ENCODE results near the gene SPINK7. TPM values are rescaled to one million over a fixed set of nuclear protein-coding genes. Genes with fewer than 3 reads are reported as not detected.

Gene SPINK7
- total RNA-seq = not detected

DNA sequence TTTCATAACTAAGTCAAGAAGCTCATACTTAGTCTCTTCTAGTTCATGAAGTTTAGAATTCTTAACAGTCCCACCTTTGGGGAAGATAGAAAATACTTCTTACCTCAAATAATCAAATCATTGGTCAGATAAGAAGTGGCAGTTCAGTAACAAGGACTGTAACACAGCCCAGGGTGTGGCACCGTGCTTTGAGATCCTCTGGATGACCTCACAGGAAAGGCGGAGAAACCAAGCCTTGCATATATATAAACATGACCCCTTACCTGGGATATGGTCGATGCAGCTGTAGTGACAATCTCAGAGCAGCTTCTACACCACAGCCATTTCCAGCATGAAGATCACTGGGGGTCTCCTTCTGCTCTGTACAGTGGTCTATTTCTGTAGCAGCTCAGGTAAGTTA is at the start of gene SPINK7:
SPINK7 (plus strand) TSS at position 271 of the 400 bp plus-strand sequence; CDS start at position 332, 61 bp downstream.

DNA sequence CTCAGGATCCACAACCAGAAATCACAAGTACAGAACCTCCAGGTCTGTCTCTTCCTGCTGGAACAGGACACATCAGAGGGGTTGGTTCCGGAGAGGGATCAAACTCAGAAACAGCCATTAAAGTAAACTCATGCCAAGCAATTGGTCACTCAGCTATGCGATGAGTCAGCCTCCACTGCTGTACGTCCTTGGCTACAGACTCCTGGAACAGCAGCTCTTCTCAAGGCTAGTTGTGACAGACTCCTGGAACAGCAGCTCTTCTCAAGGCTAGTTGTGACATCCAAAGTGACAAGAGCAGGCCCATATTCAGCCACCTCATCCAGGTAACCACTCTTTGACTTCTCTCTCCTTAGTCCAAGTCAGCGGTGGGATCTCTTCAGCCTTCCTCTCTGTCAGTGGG is 43.7 kb upstream of the SPINK7 start, which contains the start of gene SPINK13:
SPINK13 (plus strand) TSS at position 229 of the 400 bp plus-strand sequence. CDS start 1,279 bp downstream, outside the sequence.

DNA sequence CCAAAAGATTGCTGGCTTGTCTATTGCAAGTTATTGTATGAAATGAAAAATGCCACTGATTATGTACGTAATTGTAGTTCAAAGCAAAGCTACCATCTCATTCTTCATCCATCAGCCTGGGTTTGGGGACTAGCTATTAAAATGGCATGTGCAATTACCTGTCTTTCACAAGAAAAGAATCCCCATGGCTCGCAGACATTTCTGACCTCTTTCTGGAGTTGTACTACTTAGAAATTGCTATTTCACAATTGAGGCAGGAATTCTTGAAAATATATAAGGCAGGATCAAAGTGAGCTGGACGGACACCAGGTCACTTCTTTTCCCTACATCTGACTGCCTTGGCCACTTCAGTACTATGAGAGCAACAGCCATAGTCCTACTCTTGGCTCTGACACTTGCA is 23.0 kb downstream of the SPINK7 start, which contains the start of gene SPINK9:
SPINK9 (plus strand) TSS at position 301 of the 400 bp plus-strand sequence; CDS start at position 356, 55 bp downstream.

Other genes starting within 250 kb of the SPINK7 start
- gene SPINK5, start 248.4 kb upstream of the SPINK7 start, total RNA-seq = not detected
- not detected for gene SPINK14, start 143.9 kb upstream of the SPINK7 start, total RNA-seq
- gene SPINK6, start 109.4 kb upstream of the SPINK7 start, total RNA-seq = not detected
- gene MARCOL, start 73.9 kb upstream of the SPINK7 start, total RNA-seq = not detected
- gene SPINK13, start 43.6 kb upstream of the SPINK7 start, total RNA-seq = not detected
- not detected for gene SPINK9, start 23.1 kb downstream of the SPINK7 start, total RNA-seq
- 68.3 TPM for gene FBXO38, start 71.5 kb downstream of the SPINK7 start, total RNA-seq